Large intestine (tissue), 3 donors: ENCODE data around the gene FRMD4A. TPM values are rescaled to one million over a fixed set of nuclear protein-coding genes. Genes with fewer than 3 reads are reported as not detected.

Experiments used
- DNase-seq, 2 donors: peaks; one replicate each; pipeline versions ENCODE4 v3.0.0 to v3.0.0-alpha.2; 2013
- H3K27ac ChIP-seq: one replicate; pipeline ENCODE4 v1.5.1; 2013; ENCODE audit warnings: low read length
- H3K27me3 ChIP-seq: 2 replicates; pipeline ENCODE4 v1.6.1; 2013; ENCODE audit warnings: low read length; ENCODE audit not compliant: control insufficient read depth, insufficient read depth
- H3K36me3 ChIP-seq: 2 replicates; pipeline ENCODE4 v1.6.1; 2013; ENCODE audit warnings: low read length; ENCODE audit not compliant: control insufficient read depth, insufficient read depth
- H3K4me1 ChIP-seq: one replicate; pipeline ENCODE4 v1.6.1; 2013; ENCODE audit warnings: low read length; ENCODE audit not compliant: control insufficient read depth, insufficient read depth
- H3K4me3 ChIP-seq: one replicate; pipeline ENCODE4 v1.5.1; 2013; ENCODE audit warnings: low read length
- H3K9me3 ChIP-seq: one replicate; pipeline ENCODE4 v1.6.1; 2013; ENCODE audit warnings: mild to moderate bottlenecking, low read depth, low read length, moderate library complexity; ENCODE audit not compliant: control insufficient read depth
- WGBS: methylation state at CpG from one replicate; pipeline ENCODE4 v1.1.5; 2013; ENCODE audit warnings: low lambda C conversion rate; ENCODE audit not compliant: insufficient coverage; 5-methylcytosine and 5-hydroxymethylcytosine counted together
- polyA plus RNA-seq: library from polyadenylated mRNA; unstranded; fragments of 120-200 nt; gene quantifications from one replicate; pipeline ENCODE4 v1.2.1, GENCODE V29; 2013

The FRMD4A gene
- polyA plus RNA-seq, 1 donor: 19.8 TPM

- no peaks in the 10 kb centered on the region for H3K27me3 ChIP-seq
- H3K36me3 ChIP-seq: no peaks in the 10 kb centered on the region
- no peaks in the 10 kb centered on the region for H3K9me3 ChIP-seq
- 100% methylated on average over 1 of the region's 8 CpGs for WGBS
- peak; percentile 33 to 47 for DNase-seq
- peak overlapping the region; percentile 36 for H3K27ac ChIP-seq
- no peaks in the 10 kb centered on the region for H3K4me1 ChIP-seq
- no peak overlapping the region for H3K4me3 ChIP-seq
These were observed 385.1 kb downstream of the FRMD4A start for GRCh38 chr10:13945390-13946208.

DNA sequence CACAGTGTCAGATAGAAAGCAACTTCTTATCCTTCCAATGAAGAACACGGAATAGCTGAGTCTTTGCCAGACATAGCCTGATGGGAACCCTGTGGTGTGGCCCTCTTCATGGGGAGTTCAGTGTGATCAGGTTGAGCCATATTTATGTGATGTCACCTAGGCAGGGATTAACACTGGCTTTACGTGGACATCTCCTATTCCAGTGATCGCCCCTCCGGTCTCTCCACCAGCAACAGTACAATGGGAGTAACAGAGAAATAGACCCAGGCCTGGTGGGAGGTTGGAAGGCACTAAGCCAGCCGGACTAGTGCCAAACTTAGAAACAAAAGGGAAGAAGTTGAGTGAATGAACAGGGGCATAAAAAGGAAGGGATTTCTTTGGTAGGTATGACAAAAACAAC is 385.9 kb downstream of the FRMD4A start:
- Histone ChIP-seq H3K4me1 (no peaks in the 10 kb centered on the region), H3K27ac (peak overlapping the region; percentile 21), H3K4me3 (no peak overlapping the region), H3K9me3 (no peaks in the 10 kb centered on the region), H3K36me3 (no peaks in the 10 kb centered on the region), H3K27me3 (no peaks in the 10 kb centered on the region)
- 60% methylated on average over 1 of the region's 5 CpGs for WGBS
- DNase-seq: no peak

DNA sequence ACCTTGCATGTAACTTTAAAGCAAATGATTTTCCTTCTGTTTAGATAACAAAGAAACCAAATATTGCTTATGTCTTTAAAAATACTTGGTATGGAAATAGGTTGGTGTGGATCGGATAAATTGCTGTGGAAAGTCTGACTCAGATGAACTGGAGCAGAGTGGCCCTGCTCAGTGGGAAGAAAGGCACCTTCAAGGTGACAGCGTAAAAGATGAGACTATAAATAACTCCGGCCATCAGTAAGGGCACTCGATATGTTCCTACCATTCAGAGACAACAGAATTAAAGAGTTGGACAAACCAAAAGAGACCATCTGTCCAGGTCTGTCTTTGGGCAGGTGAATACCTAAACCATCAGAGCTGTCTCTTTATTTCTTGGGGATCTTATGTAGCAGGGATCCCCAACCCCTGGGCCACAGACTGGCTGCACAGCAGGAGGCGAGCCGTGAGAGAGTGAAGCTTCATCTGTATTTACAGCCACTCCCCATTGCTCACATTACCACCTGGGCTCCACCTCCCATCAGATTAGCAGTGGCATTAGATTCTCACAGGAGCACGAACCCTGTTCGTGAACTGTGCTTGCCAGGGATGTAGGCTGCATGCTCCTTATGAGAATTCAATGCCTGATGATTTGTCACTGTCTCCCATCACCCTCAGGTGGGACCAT is 386.9 kb downstream of the FRMD4A start:
- no peaks in the 10 kb centered on the region for H3K4me1 ChIP-seq
- H3K27ac ChIP-seq: no peak overlapping the region
- no peaks in the 10 kb centered on the region for H3K27me3 ChIP-seq
- H3K9me3 ChIP-seq: no peaks in the 10 kb centered on the region
- H3K36me3 ChIP-seq: no peaks in the 10 kb centered on the region
- no peak overlapping the region for H3K4me3 ChIP-seq
- WGBS: no CpG with 5 or more reads among the region's 8 CpGs
- no peak for DNase-seq

DNA sequence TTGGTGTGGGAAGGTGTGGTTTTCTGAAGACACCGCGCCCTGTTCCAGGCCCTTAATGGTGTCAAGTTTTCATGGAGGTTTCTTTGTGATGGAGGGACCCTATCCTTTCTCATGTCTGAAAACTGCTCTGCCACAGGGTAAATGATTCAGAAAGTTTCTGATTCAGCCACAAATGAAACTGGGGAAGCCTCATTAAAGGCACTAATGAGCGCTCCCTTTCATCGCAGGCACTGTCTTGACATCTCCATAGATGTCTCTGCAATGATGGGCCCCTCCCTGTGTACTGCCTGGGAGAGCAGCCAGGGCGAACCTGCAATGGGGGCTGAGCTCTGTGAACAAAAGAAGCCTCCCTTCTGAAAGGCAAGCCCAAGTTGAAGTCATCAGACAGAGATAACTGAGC is 388.7 kb downstream of the FRMD4A start:
- Histone ChIP-seq H3K4me1 (no peaks in the 10 kb centered on the region), H3K27ac (no peak overlapping the region), H3K36me3 (no peaks in the 10 kb centered on the region), H3K27me3 (no peaks in the 10 kb centered on the region), H3K4me3 (no peak overlapping the region), H3K9me3 (no peaks in the 10 kb centered on the region)
- no CpG with 5 or more reads among the region's 5 CpGs for WGBS
- DNase-seq: no peak

DNA sequence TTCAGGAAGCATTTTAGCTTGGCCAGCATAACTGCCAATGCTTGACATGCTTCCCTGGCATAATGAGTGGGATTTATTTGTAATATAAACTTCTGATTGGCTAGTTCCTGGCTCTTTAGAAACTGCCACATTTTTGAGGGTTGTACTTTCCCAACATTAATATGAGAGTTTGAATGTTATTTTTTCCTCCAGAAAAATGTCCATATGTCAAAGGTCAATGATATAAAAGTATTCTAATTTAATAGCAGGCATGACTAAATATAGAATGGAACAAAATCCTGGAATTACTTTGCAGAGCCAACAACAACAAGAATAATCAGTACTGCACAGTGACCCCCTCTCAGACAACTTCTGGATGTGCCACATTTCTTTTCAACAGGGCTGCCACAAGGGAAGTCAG is 391.3 kb downstream of the FRMD4A start:
- Histone ChIP-seq H3K36me3 (no peaks in the 10 kb centered on the region), H3K4me1 (no peaks in the 10 kb centered on the region), H3K27me3 (no peaks in the 10 kb centered on the region), H3K9me3 (no peaks in the 10 kb centered on the region), H3K27ac (no peak overlapping the region), H3K4me3 (no peak overlapping the region)
- no peak for DNase-seq

DNA sequence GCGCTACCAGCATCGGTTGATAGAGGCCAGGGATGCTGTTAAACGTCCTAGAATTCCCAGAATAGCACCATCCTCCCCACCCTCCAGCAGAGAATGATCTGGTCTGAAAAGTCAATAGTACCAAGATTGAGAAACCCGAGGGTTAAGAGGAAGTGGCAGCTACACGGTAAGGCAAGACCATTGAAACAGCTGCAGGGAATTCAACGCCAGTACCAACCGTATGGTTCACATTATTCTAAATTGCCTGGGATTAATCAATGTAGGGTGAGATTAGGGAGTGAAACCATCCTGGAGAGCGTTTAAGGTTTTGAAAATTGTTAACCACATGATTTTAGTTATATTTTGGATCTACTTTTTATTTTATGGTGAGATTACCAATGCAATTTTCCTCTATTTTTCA is 391.8 kb downstream of the FRMD4A start:
- 47% methylated on average over 5 of the region's 8 CpGs for WGBS
- Histone ChIP-seq H3K9me3 (no peaks in the 10 kb centered on the region), H3K4me3 (no peak overlapping the region), H3K4me1 (no peaks in the 10 kb centered on the region), H3K27me3 (no peaks in the 10 kb centered on the region), H3K36me3 (no peaks in the 10 kb centered on the region), H3K27ac (no peak overlapping the region)
- no peak for DNase-seq

DNA sequence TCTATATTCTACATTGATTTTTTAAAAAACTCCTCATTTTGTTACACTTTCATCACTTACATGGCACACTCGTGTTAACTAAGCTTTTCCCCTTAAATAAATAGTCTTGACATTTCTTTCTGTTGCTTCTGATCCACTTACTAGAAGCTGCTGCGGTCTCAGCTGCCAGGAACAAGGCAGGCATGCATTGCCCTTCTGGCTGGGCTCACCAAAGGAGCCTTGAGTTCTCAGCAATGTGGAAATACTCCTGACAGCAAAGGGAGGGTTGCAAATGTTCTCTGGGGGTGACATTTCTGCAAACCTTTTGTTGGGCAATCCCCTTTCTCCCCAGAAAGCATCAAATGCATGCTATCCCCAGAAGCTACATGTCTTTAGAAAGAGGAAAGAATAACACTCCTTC is 393.9 kb downstream of the FRMD4A start:
- H3K27me3 ChIP-seq: no peaks in the 10 kb centered on the region
- no peaks in the 10 kb centered on the region for H3K9me3 ChIP-seq
- no peaks in the 10 kb centered on the region for H3K4me1 ChIP-seq
- H3K36me3 ChIP-seq: no peaks in the 10 kb centered on the region
- no peak for DNase-seq
- H3K27ac ChIP-seq: no peak overlapping the region
- no peak overlapping the region for H3K4me3 ChIP-seq
- WGBS: 50% methylated on average over 1 of the region's 2 CpGs

GRCh38 chr10:13930120-13930519 is 400.6 kb downstream of the FRMD4A start:
- WGBS: no CpG with 5 or more reads among the region's 10 CpGs
- no peak for DNase-seq
- Histone ChIP-seq H3K4me3 (no peak overlapping the region), H3K27me3 (no peaks in the 10 kb centered on the region), H3K27ac (no peak overlapping the region), H3K36me3 (no peaks in the 10 kb centered on the region), H3K9me3 (no peaks in the 10 kb centered on the region), H3K4me1 (no peaks in the 10 kb centered on the region)

- Histone ChIP-seq H3K4me3 (no peak overlapping the region), H3K4me1 (no peaks in the 10 kb centered on the region), H3K9me3 (no peaks in the 10 kb centered on the region), H3K36me3 (no peaks in the 10 kb centered on the region), H3K27me3 (no peaks in the 10 kb centered on the region), H3K27ac (no peak overlapping the region)
- WGBS: no CpG with 5 or more reads among the region's 3 CpGs
- no peak for DNase-seq
These were observed 402.3 kb downstream of the FRMD4A start for GRCh38 chr10:13928451-13928850.

DNA sequence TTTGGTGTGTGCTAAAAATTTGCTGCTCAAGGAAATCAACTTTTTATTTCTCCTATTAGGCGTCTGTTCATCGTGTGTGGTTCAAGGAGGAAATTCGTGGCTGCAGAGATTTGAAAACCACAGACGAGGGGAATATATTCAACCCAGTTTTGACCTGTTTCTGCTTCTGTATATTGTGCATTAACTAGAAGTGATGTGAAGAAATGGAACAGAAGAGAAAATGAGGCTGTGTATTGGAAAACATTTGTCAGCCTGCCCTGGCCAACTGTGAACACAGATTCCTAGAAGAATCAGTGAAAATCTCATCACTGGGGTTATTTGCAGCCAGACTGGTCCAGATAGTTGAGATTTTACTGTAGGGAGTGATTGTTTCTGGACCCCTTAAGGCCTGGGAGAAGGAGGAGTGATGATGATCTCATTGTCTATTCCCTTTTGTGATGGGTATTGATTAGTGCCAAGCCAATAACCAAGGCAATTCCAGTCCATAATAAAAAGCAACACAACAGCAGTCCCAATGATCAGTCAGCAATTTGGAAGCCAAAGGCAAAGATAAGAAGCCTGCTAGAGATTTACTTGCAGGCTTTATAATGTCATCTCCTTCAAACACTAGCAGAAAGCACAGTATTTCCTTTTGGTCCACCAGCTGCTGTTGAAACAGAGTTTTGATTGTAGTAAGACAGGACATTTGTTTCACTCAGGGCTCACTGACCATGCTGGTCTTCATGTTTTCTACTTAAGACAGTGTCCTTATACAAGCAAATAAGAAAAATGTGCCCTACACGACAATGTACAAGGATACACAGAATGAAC is 404.5 kb downstream of the FRMD4A start:
- Histone ChIP-seq H3K9me3 (no peaks in the 10 kb centered on the region), H3K4me3 (no peak overlapping the region), H3K27ac (no peak overlapping the region), H3K4me1 (no peaks in the 10 kb centered on the region), H3K27me3 (no peaks in the 10 kb centered on the region), H3K36me3 (no peaks in the 10 kb centered on the region)
- WGBS: 42% methylated on average over 3 of the region's 5 CpGs
- DNase-seq: no peak
